ENCODE data around the gene SCP2D1. TPM values are rescaled to one million over a fixed set of nuclear protein-coding genes. Genes with fewer than 3 reads are reported as not detected.

The SCP2D1 gene
- total and polyA plus RNA-seq, 9 of the 15 experiments (the other 6 are each of a cell fraction or from before 2014, with no cell fraction given): not detected

DNA sequence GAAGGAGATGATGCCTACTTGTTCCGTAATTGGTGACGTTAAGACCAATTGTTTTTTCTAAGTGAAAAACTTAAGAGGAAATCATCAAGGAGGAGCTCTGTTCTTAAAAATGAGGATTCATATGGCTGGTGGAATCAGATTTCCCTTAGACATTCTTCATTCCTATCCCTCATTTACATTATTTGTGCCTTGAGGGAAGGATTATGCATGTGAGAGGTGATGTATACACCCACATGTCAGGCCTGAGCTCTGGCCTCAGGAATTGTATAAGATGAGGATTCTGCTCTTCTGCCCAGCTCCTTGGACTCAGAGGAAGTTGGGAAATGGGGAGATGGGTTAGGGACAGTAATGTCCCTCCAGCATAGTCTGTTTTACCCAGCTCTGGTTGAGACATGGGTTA lies 42.3 kb downstream of the SCP2D1 start:
- Histone ChIP-seq H3K9me3 (replicated peaks; ENCODE audit: control insufficient read depth, insufficient read depth, low read depth, low read length) (no peaks in the 10 kb centered on the region), H3K27ac (ENCODE audit: extremely low read depth, low read depth, low read length) (no peak overlapping the region), H3K4me2 (ENCODE audit: insufficient read depth, low read length) (no peak overlapping the region), H3K9me1 (ENCODE audit: control insufficient read depth, insufficient read depth, low read length) (no peaks in the 10 kb centered on the region), H2AFZ (ENCODE audit: low read depth, low read length) (no peak overlapping the region), H3K79me2 (ENCODE audit: control insufficient read depth, insufficient read depth, low read length) (no peaks in the 10 kb centered on the region), H3K9ac (ENCODE audit: insufficient read depth in 1 of 2, low read depth in 2 of 2, low read length in 2 of 2) (no peak overlapping the region), H3K36me3 (ENCODE audit: control insufficient read depth, insufficient read depth, low read length) (no peaks in the 10 kb centered on the region), H4K20me1 (replicated peaks; ENCODE audit: control insufficient read depth, insufficient read depth, low read length) (no peaks in the 10 kb centered on the region), H3K4me3 (no peak overlapping the region), H3K4me1 (replicated peaks in 1 of 2; ENCODE audit: control insufficient read depth in 2 of 2, insufficient read depth in 2 of 2, low read length in 2 of 2) (no peaks in the 10 kb centered on the region), H3K27me3 (ENCODE audit: control insufficient read depth in 2 of 2, insufficient read depth in 2 of 2, low read length in 2 of 2) (no peaks in the 10 kb centered on the region)
- CTCF ChIA-PET (ENCODE audit: low intra/inter-chr PET ratio): no interaction called here
- intact Hi-C loops (cut with micrococcal nuclease) (no loop called here), in situ Hi-C loops (cut with MboI) (no loop called here)
- no peak for FAIRE-seq
- TF ChIP-seq CTBP1 (IDR thresholded peaks at IDR 0.05; ENCODE audit: borderline replicate concordance) (no peak), RBM39 (optimal IDR thresholded peaks at IDR 0.05; ENCODE audit: low read depth, low read length) (no peak)
- TF ChIP-seq, protein P1, sequence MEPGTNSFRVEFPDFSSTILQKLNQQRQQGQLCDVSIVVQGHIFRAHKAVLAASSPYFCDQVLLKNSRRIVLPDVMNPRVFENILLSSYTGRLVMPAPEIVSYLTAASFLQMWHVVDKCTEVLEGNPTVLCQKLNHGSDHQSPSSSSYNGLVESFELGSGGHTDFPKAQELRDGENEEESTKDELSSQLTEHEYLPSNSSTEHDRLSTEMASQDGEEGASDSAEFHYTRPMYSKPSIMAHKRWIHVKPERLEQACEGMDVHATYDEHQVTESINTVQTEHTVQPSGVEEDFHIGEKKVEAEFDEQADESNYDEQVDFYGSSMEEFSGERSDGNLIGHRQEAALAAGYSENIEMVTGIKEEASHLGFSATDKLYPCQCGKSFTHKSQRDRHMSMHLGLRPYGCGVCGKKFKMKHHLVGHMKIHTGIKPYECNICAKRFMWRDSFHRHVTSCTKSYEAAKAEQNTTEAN (CRISPR knock-in tag; IDR thresholded peaks at IDR 0.05): no peak
- TF ChIP-seq, protein P2, sequence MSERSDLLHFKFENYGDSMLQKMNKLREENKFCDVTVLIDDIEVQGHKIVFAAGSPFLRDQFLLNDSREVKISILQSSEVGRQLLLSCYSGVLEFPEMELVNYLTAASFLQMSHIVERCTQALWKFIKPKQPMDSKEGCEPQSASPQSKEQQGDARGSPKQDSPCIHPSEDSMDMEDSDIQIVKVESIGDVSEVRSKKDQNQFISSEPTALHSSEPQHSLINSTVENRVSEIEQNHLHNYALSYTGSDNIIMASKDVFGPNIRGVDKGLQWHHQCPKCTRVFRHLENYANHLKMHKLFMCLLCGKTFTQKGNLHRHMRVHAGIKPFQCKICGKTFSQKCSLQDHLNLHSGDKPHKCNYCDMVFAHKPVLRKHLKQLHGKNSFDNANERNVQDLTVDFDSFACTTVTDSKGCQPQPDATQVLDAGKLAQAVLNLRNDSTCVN (CRISPR knock-in tag; IDR thresholded peaks at IDR 0.05): no peak
- TF ChIP-seq, protein P3, sequence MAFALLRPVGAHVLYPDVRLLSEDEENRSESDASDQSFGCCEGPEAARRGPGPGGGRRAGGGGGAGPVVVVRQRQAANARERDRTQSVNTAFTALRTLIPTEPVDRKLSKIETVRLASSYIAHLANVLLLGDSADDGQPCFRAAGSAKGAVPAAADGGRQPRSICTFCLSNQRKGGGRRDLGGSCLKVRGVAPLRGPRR (CRISPR knock-in tag; IDR thresholded peaks at IDR 0.05): no peak
- WGBS (ENCODE audit: insufficient coverage, low coverage, missing lambda C conversion rate): 0% methylated on average over 2 of the region's 2 CpGs
- no peak for DNase-seq (ENCODE audit: extremely low read depth in 1 of 4, low spot score in 3 of 4)
- no TSS peak for BruUV-seq (replicated peaks)
- POLR2A ChIA-PET: no interaction called here
- no peak for ATAC-seq

All from K562 (cell line).